Activated CD4-positive, alpha-beta T cell treated with anti-CD3 and anti-CD28 coated beads for 48 hours (primary cell): Measurements from ENCODE around the gene NAA60.

Experiments used
- DNase-seq: peaks from one replicate; pipeline ENCODE4 v3.0.0-alpha.2; 2020

The NAA60 gene

DNA sequence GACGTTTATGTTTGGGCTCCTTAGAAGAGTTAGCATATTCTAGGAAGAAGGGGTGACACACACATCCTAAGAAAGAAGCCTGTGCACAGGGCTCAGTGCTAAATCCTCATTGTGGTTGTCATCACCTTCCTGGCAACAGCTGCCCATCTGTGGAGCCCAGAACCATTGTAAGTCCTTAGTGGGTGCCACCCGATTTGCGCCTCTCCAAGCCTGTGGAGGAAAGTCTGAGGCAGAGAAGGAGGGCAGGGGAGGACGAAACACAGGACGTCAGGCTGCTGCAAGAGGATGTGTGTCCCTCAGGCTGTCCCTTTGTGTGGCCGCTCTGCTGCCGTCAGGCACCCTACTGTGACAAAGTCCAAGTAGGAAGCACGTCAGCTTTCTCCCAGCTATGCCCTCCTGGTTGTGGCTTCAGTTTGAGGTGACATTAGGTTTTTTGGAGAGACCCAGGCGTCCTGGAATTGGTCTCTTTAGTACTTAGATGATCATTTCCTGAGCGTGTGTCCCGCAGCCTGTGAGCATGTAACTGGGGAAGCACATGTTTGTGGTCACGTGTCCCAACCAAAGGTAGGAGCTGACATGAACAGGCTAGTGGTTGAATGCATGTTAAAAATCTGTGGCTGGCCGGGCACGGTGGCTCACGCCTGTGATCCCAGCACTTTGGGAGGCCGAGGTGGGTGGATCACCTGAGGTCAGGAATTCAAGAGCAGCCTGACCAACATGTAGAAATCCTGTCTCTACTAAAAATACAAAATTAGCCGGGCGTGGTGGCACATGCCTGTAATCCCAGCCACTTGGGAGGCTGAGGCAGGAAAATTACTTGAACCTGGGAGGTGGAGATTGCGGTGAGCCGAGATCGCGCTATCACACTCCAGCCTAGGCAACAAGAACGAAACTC is 68.1 kb downstream of the NAA60 start:
- DNase-seq: no peak

DNA sequence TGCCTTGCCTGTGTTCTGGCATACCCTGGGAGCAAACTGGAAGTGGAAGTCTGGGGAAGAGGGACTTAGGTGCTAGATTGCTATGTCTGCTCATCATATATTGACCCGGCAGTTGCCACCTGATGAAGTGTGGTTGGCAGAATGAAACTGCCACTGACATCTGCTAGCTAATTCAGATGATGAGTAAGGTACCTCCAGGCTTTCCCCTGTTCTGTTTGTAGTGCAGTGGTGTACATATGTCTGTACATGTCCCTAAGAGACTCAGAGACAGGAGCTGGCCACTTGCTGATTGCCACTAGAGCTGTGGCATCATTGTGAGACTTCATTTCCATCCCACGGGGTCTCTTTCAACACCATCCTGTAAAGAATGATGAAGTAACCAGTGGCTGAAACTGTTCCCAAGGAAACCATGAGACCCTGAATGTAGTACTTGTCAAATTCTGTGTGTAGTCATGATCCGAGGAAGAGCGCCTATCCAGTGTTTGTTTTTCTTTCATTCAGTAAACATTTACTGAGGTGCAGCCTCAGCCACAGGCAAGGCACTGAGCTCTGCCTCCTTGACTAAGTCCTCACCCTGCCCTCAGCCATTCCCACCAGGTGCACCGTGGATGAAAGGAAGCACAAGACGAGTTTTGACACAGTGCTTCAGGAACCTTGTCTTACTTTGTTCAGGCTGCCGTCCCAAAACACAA is 70.6 kb downstream of the NAA60 start:
- no peak for DNase-seq

DNA sequence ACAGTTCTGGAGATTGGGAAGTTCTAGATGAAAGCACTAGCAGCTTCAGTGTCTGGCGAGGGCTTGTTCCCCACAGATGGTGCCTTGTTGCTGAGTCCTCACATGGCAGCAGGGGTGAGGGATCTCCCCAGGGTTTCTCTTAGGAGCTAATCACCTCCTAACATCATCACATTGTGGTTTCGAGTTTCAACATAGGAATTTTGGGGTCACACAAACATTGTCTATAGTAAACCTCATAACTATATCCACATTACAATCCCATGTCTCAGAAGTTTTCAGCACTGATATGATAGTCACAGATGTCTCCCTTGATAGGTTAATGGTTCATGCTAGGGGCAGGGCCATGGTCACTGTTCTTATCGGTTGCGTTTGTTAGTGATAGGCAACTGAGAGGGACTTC is 71.1 kb downstream of the NAA60 start:
- no peak for DNase-seq

DNA sequence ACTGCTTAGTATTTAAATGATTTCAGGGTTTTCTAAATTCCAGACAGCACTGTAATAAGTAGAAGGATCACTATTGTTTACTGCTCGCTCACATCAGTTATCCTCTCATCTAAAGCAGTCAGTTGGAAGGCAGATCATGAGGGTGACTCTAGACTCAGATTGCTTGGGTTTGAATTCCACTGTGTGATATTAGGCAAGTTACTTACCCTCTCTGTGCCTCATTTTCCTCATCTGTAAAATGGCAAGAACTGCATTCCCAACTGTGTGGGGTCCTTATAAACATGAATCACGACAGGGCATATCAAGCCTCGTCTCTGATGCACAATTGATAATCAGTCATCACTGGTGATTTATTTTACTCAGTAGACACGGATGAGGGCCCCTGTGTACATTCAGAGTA is 72.4 kb downstream of the NAA60 start:
- DNase-seq: no peak

DNA sequence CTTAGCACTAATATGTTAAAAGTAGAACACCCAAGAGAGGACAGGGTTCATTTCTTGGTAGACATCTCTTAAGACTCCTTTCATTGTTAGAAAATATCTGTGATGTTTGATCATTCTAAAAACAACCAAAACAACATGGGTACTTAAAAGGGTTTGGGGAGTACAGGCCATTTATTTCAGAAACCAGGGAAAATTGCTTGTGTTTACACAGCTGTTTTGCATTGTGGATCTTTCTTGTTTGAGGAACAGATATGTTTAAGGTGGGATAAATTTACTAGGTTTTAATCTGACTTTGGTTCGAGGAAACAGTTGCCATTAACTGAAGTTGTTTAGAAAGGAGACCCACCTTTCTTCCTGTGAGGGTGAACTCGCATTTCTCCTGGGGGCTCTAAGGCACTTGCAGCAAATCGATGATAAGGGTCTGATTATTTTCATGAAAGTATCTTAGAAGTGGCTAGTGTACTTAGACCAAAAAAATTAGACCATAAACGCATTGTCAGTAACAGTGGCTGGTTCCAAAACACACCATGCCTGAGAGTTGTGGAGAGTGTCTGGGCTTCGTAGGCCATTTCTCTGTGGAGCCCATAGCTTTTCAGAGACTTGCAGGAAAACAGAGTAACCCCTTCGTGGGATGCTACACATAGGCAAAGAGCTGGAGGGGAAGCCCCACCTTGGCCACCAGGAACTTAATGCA is 75.0 kb downstream of the NAA60 start:
- DNase-seq: no peak

DNA sequence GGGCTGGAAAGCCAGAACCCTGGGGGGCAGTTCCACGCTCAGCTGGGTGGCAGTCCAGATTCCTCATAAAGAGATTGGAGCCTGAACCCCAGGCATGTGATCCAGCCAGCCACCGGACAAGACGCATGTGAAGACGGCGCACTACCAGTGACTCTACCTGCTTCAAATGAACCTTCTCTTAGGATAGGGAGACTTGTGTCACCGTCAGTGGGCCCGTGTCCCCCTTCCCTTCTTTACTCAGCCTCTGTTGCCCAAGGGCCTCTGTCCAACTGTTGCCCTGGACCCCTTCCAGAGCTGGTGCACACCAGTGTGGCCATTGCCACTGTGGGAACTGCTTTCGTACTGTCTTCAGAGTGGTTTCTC is 75.5 kb downstream of the NAA60 start:
- no peak for DNase-seq

DNA sequence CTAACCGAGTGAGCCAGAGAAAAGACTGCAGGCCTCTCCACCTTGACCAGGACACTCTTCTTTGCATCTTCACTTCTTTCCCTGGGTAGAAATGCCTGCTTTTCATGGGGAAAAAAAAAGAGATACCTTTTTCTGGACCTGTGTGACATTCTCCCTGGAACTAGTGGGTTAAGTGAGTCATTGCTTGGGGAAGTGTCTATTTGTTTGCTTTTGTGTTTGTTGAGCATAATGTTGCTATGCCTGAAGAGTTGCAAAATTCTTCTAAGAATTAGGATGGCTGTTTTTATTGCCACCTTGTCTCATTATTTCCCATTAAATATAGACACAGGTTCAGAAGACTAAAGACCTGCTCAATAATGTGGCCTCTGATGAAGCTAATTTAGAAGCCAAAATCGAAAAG is 76.1 kb downstream of the NAA60 start:
- DNase-seq: no peak

DNA sequence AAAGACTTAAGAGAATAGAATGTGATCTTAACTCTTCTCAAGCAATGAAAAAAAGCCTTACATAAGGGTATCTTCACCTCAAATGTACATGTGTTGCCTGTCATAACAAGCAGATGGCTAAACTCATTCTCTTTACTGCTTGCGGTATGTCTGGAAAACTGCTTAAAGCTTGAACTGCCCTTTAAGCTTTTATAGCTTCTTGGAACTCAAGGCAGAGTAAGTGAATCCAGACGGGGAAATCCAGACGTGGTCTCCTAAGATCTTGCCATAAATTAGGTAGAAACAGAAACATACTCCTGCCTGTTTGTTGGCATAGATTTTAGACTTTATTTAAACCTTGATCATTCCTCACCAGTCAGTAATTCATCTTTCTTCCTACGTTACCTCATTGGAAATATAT is 76.9 kb downstream of the NAA60 start:
- no peak for DNase-seq

DNA sequence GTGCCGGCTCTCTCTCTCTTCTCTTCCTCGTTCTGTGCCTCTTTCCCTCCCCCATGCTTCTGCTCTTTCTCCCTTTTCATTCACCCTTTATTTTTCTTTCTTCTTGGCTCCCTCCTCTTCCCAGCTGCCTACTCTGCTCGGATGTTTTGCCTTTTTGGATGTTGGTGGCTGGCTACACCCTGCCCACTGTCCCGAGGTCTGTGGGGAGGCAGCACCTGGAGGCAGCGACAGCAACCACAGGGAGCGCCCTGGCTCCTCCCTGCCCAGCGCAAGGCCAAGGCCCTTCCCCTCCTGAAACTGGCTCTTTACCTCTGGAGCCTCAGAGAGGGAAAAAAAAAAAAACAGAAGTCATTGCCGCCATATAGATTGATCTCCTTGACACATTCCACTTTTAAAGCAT is 77.4 kb downstream of the NAA60 start:
- no peak for DNase-seq

DNA sequence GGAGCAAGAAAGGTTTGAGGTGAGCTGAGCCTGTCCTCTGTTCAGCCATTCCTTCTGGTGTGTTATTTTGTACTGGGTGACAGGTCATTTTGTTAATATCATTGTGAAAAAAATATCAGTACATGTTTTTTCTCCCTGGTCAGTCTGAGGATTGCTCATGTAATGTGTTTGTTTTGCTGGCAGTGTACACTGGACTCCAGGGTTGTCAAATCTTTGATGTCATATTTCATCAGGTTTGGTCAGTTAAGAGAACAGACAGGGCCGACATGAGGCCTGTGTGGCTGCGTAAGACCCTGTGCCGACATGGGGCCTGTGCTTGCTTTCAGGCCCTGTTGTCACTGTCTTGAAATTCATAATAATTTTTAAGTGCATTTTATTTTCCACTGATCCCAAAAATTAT is 79.8 kb downstream of the NAA60 start:
- no peak for DNase-seq

DNA sequence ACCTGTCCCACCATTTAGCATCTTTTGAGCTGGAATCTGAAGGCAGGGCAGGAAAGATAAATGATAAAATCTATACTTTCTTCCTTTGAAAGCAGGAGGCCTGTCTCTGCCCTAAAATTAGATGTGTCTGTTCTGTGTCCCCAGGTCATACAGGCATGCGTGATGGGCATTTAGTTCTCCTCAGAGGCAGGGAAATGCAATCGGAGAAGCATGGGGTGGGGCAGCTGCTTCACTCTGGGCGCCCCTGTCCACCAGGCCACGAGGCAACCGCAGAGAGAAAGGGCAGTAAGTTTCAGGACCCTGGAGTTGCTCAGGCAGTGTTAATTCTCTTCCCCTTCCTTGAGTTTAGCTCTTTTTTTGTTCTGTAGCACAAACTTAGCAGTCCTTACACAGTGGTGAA is 82.5 kb downstream of the NAA60 start:
- no peak for DNase-seq

DNA sequence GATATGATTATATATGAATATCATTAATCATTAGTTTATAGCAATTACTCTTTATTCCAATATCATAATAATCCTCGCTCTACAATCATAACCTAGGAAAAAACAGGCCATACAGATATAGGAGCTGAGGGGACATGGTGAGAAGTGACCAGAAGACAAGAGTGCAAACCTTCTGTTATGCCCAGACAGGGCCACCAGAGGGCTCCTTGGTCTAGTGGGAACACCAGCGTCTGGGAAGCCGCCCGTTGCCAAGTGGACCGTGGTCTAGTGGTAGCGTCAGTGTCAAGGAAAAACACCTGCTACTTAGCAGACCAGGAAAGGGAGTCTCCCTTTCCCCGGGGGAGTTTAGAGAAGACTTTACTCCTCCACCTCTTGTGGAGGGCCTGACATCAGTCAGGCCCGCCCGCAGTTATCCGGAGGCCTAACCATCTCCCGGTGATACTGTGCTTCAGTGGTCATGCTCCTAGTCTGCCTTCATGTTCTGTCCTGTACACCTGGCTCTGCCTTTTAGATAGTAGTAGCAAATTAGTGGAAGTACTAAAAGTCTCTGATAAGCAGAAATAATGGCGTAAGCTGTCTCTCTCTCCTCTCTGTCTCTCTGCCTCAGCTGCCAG is 83.8 kb downstream of the NAA60 start:
- peak; percentile 74 for DNase-seq

DNA sequence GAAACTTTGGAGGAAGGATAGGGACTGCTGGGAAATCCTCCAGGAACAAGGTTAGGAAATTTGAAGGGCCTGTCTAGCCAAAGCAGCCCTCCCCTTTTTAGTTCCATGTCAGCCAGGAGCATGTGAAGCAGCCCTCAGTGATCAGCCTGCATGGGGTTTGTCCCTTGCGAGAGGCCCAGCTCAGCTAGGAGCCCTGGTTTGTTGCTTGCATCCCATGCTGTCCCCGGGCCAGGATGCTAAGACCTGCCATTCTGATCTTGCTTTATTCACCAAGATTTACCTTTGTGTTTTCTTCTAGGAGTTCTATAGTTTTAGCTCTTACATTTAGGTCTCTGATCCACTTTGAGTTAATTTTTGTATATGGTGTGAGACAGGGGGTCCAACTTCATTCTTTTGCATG is 84.9 kb downstream of the NAA60 start:
- DNase-seq: no peak

DNA sequence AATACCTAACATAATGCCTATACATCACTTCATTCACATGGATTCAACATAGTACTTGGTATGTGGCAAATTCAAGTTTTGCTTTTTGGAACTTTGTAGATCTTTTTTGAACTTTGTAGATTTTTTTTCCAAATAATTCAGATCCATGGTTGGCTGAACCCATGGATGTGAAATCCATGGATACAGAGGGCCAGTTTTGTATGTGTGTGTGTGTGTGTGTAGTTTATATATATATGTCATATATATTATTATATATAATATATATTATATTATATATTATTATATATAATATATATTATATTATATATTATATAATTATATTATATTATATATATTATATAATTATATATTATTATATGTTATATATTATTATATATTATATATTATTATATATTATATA is 85.7 kb downstream of the NAA60 start:
- DNase-seq: no peak

DNA sequence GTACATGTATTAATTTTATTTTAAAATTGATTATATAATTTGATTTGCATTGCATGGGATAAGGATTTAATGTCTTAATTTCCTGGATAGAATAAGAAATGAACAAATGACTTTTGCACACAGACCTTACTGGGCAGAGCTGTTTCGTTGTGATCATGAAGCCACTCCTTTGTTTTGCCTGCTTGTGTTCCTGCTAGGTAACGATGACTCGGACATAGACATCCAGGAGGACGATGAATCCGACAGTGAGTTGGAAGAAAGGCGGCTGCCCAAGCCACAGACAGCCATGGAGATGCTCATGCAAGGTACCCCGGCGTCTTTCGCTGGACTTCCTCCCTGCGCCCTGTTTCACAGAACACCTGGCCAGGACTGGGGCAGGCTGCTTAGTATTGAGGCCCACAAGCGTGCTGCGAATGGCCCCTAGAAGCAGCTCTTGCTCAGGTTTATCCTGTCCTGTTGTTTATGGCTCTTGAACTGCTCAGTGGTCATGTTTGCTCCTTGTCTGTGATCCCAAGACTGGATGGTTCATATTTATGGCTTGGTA is 87.0 kb downstream of the NAA60 start:
- no peak for DNase-seq

DNA sequence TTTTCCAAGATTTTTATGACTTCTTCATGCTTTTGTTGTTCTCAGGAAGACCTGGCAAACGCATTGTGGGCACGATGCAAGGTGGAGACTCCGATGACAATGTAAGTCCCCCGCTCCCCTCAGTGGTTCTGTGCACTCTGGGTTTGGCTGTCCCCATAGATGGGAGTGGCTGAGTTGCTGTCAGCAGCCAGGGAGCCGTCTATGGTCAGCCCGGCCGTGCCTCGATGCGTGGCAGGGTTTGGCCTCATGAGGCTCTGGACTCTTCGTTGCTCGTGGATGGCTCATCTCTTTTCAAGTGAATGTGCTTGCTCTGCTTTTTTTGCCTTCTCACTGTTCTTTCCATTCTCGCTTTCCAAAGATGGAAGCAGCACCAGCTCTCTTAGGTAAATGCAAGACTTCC is 89.3 kb downstream of the NAA60 start:
- DNase-seq: no peak

DNA sequence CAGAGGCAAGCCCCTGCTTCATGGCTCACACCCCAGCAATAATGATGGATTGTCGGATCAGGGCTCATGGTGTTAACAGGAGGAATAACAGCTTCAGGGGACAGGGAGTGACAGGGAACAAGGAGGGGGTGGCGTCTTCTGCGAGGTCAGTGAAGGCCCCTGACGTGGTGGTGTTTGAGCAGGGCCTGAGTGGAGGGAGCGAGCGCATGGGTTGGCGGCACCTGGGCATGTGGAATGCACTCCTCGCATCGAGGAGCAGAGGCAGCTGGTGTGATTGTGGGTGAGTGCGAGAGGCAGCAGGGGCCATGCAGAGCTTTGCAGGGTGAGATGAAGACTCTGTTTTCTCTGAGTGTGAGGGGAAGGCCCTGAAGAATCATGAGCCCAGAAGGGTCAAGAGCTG is 90.6 kb downstream of the NAA60 start:
- no peak for DNase-seq

DNA sequence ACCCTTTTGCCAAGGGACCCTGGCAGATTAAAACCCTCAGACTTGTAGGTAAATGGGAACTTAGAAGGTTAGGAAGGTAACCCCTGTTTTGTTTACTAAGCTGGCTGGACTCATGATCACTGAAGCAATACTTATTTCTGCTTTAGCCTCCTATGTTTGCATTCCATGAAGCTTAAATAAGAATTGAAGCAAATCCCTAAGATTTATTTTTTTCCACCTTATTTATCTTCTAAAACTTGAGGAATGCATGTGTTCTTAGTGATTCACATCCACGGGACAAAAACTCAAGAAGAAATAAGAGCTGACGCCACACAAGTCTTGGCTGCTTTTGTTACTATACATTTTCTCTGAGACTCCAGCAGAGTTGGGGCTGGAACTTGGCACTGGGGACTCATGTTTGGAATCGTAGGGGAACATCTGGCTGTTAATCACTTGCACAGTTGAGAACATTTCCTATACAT is 92.8 kb downstream of the NAA60 start:
- no peak for DNase-seq
